ENCODE data around the gene KRTAP5-3.

Gene KRTAP5-3

DNA sequence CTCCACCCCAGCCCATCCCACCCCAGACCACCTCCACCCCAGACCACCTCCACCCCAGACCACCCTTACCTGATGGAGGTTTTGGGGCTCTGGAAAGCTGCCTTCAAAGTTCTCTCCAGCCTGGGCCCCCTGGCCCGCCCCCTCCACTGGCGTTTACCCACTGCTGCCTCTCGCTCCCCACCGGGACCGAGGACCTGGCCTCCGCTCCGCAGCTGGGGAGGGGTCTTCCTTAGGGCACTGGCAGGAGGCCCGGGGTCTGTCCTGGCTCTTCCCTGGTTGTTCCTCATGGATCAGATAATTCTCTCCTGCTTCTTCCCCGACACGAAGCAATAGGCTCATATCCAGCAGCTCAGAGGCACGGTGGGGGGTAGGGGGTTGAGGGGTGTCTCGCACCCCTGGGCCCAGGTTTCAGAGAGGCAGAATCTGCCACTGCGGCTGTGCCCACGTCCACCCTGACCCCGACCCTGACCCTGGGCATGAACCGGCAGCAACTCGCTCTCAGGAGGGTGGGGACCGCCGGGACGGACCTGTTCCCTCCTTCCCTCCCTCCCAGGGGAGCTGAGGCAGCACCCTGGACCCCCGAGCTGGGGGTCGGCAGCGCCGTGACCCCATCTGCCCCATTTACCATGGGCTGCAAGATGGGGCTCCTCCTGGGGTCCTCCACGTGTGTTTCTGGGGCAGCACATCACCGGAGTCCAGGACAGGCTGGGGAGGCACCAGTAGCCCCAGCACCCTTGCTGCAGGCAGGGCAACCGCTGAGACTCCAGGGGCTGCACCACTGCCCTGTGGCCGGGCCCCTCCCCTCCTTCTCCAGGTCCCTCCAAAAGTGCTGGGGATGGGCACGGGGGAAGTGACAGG, 34.3 kb upstream of the KRTAP5-3 start:
- no peak for DNase-seq

DNA sequence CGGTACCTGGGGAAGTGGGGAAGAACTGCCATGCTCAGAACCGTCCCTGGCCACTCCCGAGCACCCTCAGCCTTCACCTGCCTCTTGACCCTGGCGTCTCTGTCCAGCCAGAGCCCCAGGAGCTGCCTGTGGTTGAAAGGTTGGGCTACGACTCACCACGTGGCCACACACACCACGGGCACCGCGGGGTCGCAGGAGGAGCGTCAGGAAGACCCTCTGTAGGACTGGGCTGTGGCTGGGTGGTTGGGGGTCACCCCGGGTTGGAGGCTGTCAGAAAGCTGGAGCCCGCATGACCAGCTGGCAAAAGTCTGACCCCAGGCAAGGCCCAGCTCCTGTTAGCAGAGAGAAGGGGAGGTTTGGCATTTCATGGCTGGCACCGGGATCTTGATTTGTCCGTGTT, 32.8 kb upstream of the KRTAP5-3 start:
- no peak for DNase-seq

DNA sequence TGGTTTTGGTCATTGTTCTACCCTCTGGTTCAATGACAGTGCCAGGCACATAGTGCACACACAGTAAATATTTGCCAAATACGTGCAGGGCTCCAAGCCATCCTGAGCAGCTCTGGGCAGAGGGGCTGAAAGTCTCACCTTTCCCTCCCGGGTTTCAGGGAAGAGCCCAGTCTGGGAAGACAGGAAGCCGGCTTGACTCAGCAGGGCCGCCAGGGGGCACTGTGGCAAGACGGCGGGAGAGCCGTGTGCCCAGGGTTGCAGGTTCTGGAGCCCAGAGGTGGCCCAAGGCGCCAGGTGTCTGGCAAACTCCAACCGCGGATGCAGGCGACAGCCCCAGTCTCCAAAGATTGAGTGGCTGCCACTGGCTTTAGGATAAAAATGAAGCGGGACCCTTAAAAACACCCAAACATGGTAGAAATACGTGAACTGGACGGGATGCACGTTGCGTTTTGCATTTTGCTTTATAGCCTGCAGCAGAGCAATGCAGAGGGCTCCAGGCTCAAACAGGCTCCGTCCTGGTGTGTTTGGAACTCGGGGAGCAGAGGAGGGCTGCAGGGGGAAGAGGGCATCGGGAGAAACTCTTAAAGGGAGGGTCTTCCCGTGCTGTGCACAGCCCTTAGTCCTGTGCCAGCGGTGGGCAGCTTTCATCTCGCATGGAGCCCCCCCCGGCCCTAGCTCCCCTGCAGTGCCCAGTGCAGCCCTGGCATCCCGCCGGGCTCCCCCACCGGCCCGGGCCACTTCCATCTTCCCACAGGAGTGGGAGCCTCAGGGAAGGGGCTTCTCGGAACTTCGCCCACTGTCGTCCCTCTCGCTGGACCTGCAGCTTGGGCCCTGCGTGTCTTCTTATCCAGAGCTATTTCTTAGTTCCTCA, 32.0 kb upstream of the KRTAP5-3 start:
- peak; percentile 15 to 34 for DNase-seq

DNA sequence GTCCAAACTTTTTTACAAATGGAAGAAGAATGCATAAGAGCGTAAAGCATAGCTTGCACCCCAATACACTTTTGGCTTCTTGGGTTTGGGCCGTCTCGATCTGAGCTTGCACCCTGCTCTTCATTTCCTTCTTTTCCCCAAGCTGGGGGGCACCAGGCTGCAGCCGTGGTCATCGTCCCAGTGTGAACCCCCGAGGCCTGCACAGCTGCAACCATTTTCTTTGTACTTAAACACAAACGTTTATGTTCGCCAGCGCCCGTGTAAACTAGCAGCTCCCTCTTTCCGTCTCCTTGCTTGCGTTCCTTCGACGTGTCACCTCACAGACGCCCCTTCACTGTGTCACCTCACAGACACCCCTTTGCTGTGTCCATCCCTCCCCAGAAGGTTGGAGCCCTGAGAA, 31.4 kb upstream of the KRTAP5-3 start:
- DNase-seq, result no peak

DNA sequence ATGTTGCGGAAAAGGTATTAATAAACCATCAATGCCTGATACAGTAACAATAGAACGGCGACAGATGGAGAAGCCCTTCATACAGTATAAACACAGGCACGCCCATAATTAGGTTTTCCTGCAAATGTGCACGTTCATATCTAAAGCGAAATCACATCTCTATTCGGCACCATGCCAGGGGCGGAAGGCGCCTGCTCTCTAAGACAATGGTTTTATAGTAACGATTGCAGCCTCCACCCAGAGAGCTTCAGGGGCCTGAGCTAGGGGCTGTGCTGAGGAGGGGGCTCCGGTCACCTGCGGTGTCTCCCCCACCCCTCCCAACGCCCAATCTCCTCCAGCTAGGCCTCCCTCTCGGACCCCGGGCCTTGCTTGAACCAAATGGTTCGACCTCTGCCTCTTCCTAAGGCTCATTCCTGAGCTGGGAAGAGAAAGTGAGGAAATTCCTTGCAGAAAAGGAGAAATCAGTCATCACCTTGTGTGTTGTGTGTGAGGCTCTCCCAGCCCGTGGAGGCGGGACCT, 30.9 kb upstream of the KRTAP5-3 start:
- DNase-seq, result no peak

DNA sequence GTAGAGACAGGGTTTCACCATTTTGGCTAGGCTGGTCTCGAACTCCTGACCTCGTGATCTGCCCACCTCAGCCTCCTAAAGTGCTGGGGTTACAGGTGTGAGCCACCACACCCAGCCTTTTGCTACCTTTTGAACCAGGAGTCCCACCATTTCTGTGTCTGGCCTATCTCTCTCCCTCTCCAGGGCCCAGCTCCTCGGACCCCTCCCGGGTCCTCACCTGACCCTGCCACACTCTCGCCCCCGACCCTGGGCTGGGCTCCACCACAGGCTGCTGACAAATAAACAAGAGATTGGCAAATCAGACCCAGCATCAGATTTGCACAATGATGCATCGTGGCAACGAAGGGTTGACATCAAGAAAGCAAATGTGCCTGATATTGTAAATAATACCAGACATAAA, 30.1 kb upstream of the KRTAP5-3 start:
- DNase-seq, result no peak

DNA sequence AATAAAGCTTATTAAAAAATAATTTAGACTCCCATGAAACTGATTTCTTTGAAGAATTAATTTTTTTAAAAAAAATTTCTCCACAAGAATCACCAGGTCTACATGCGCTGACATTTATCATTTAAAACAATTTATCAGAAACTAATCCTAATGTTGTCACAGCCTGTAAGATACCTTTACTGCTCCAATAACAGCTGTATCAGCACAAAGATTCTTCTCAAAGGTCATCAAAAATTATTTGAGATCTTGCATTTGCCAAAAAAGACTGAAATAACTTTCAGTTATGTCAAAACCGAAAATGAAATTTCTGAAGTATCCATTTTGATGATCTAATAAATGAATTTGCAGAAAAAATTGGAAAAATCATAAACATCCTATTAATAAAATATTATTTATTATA, 29.4 kb upstream of the KRTAP5-3 start:
- no peak for DNase-seq

DNA sequence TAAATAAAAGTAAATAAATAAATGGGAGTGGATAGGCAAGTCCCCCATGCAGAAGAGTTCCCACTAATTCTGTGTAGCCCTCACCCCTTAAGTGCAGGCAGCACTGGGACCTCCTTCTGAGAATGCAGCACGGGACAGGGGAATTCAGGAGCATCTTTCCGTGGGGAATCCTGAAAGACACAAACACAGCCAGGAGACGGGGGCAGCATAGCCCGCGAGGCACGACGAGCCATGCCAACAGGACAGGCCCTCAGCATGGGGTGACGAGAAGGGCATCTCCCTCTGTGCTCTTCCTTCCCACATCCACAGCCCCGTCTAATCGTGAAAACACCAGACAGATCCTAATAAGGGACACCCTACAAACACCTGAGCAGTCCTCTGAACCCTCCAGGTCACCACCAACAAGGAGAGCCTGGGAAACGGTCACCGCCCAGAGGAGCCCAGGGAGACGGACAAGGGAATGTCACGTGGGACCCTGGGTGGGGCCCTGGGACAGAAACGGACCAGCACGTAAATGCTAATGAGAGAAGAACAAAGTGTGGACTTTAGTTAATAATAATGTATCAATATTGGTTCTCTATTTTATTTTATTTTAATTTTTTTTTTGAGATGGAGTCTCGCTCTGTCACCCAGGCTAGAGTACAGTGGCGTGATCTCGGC, 28.2 kb upstream of the KRTAP5-3 start:
- no peak for DNase-seq

DNA sequence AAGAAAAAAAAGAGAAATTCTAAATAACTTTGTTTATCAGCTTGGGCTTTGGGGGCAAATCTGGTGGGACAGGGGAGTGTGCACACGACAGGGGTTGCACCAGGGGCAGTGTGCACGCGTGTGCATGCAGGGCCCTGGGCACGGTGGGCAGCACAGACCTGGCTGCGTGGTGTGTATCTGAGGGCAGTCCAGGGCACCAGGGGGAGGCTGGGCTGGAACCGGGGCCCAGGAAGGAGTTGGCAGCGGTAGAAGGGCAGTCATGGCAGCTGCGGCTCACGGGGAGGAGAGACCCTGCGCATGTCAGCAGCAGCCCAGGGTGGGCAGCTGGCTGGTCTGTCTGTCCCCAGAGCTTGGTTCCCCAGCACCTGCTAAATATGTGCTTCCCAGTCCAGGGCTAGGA, 25.6 kb upstream of the KRTAP5-3 start:
- DNase-seq, result no peak

DNA sequence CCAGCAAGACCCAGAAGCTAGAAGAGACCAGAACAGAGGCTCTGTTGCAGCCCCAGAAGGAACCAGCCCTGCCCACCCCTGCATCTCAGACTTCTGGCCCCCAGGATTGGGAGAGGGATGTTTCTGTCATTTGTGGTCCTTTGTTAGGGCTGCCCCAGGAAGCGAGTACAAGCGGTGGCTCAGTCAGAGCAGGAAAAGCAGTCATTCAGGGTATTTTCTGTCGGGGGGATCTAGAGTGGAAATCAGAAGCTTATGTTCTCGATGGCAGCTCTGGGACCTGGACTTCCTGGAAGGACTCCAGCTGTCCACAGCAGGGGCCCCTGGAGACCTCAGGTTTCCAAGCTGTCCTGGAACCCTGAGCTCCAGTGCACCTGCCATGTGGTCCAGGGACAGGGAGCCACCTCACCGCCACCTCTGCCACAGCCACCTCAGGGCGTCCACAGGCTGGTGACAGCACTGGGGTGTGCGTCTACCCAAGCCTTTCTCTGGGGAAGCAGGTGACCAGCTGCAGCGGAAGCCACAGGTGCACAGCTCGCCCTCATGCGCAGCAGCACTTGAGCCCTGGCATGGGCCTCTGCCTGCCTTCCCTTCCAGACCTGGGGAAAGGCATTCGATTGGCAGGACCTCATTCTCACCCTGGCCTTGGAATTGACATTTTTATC, 23.9 kb upstream of the KRTAP5-3 start:
- no peak for DNase-seq

DNA sequence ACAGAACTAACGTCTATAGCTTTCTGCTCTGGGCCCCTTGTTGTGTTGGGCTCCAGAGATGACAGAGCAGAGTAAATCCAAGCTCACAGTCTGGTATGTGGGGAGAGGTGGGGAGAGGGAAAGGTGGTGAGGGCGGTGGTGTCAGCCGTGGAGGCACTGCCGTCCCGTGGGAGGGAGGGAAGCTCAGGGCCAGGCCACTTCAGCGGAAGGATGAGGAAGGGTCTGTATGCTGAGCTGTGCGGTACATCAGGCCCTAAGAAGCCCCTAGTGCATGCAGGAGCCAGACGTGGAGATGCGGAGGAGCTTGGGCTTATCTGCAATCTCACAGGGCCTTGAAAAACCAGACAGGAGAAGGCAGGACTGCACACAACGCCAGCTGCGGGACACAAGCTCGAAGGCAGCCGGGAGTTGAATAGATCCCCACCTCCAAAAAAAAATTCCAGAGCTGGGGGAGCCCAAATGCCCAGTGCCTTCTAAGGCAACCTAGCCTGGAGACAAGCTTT, 22.9 kb upstream of the KRTAP5-3 start:
- no peak for DNase-seq

DNA sequence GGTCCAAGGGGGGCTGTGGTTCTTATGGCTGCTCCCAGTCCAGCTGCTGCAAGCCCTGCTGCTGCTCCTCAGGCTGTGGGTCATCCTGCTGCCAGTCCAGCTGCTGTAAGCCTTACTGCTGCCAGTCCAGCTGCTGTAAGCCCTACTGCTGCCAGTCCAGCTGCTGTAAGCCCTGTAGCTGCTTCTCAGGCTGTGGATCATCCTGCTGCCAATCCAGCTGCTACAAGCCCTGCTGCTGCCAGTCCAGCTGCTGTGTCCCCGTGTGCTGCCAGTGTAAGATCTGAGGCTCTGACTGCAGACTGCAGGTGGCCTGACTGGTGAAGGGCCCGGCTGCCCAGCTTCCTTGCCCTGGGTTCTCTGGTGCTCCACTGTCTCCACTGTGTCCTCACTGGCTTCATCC, 22.0 kb upstream of the KRTAP5-3 start:
- no peak for DNase-seq

DNA sequence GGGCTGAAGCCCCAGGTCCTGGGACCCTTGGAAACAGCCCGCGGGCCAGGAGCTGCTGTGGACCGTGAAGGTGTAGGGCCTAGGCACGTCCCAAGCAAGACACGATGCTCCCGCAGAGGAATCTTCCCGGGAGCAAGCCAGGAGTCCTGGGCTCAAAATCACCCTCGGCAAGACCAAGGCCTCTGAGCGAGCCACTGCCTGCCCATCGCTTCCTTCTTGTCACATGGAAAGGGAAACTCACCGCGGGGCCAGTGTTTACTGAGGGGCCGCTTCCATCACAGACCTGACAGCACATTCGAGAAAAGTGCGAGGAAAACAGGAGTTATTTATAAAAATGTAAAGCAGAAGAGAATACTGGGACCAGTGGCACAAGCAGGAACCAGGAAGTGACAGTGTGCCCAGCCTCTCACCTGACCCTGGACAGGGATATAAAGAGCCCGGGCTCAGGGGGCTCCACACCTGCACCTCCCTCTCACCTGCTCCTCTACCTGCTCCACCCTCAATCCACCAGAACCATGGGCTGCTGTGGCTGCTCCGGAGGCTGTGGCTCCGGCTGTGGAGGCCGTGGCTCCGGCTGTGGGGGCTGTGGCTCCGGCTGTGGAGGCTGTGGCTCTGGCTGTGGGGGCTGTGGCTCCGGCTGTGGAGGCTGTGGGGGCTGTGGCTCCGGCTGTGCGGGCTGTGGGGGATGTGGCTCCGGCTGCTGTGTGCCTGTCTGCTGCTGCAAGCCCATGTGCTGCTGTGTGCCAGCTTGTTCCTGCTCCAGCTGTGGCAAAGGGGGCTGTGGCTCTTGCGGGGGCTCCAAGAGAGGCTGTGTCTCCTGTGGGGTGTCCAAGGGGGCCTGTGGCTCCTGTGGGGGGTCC, 21.3 kb upstream of the KRTAP5-3 start, which contains the start of gene KRTAP5-5:
Gene KRTAP5-5 (plus strand): TSS at position 450 of the 860 bp plus-strand sequence. CDS start 66 bp downstream, at position 516.
- no peak for DNase-seq

DNA sequence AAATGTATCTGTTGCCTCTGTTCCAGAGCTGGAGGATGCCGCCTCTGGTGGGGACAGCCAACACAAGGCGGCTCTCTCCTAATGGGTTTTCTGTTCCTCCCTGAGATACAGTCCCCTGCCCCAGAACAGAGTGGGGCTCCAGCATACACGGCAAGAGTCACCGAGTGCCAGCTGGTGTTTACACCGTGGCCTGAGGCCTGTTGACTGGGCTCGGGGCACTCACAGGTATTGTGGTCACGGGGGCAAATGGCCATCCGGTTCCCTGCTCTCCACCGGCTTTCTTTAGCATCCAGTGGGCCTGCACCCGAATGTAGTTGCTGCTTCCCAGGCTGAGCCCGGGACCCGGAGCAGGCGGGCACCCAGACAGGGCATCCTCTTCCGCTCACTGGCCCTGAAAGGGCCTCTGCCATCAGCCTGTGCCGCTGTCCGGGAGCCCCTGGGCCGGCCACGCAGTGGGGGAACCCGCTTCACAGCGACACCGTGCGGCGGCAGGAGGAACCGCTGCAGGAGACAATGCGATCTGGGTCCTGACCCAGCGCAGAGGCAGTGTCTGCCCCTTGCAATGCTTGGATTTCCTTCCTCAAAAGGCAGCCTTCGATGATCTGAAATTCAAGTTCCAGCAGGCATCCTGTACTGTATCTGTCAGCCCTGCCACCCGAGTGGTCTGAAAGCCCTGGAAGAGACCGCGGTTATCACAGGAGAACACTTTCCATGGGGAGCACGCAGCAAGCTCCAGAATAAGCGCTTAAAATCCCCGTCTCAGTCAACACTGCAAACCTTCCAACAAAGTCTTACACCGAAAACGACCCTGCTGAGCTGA, 20.5 kb upstream of the KRTAP5-3 start:
- DNase-seq, result no peak

DNA sequence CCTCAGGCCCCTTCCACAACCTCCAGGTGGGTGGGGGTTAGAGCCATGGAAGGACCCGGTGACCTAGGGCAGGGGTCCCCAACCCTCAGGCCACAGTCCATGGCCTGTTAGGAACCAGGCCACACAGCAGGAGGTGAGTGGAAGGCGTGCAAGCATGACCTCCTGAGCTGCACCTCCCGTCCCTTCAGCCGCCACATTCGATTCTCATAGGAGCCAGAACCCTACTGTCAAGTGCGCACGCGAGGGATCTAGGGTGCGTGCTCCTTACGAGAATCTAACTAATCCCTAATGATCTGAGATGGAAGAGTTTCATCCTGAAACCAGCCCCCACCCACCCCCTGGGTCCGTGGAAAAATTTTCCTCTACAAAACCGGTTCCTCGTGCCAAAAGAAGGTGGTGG, 17.3 kb upstream of the KRTAP5-3 start:
- DNase-seq, result no peak

DNA sequence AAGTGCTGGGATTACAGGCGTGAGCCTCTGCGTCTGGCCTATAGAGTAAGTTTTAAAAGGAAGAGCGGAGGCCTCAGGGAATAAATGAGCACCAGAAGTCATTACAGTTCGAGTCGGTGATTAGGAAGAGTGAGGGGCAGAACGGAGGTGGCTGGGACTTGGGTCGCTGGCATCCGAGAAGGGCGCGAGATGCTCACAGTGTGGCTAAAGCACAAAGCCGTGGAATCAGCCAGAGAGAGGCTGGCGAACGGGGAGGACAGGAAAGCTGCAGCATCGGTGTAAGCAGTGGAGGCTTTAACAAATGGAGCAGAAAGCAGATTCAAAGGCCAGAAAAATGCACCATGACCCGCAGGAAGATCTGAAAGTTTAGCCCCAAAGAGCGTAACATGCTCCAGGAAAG, 16.4 kb upstream of the KRTAP5-3 start:
- DNase-seq, result no peak

DNA sequence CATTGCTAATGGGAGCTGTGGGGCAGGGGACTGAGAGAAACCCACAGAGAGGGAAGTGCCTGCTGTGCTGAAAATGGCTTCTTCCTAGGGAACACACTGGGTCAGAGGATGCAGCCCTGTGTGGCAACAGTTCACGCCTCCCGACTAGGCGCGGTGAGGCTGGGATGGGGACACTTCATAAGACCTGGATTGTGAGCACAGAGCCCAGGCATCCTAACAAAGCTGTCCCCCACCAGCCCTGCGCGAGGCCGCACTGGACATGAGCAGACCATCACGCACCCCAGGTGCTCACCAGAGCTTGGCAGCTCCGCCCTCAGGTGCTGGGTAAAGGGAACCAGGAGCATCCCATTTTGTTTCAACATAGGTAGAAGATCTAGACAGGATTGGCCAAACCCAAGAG, 15.5 kb upstream of the KRTAP5-3 start:
- DNase-seq, result no peak

DNA sequence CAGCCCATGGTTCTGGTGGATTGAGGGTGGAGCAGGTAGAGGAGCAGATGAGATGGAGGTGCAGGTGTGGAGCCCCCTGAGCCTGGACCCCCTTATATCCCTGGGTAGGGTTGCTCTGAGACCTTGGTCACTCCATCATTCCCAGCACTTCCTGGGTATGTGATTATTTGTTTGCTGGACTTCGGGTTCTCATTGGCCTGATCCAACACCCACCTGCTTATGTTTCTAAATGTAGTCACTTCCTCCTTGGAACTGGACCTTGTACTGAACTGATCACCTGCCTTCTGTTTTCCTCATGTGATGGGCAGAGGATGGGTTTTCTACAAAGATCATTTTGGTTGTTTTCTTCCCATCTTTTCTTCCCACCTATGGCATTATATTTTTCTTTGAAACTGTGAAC, 13.8 kb upstream of the KRTAP5-3 start, which contains the start of gene KRTAP5-4:
Gene KRTAP5-4 (minus strand): TSS at position 53 of the 400 bp plus-strand sequence. CDS start 45 bp downstream, at position 8.
- DNase-seq, result no peak

DNA sequence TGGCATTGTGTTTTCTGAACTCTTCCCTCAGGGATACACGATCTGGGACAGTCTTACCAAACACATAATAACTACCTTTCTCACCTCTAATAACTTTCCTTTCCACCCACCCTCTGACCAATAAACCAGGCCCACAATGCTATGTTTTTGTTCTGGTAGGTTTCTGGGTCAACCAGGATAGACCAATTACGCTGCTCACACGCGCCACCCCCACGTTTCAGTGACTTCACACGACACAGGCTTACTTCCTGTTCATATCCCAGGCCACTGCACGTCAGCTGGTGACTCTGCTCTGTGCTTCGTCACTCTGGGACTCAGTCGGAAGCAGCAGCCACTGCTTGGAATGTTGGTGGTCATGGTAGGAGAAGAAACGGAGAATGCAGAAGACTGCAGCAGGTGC, 11.2 kb upstream of the KRTAP5-3 start:
- DNase-seq, result no peak

DNA sequence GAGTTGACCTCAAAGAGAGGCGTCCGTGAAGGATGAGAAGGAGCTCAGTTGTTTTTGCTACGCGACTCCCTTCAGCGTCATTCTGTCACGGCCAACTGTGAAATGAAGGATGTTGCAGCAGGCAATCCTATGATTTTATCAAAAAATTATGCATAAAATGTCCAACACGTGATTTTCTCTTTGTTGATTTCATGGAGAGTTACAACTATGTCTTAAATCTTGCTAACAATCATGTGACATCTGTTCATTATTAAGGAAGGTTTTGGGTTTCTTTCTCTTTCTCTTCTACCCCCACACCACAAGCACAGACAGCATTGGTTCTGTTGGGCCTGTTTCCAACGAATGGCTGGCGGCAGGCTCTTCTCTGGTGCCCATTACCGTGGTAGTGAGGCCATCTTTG, 10.0 kb upstream of the KRTAP5-3 start:
- no peak for DNase-seq
